Measurements from ENCODE around the gene ALDH1A3.

- no peak for TF ChIP-seq POLR2A (IDR thresholded peaks at IDR 0.05)
- no peak for TF ChIP-seq CTCF (IDR thresholded peaks at IDR 0.05)
Measured at GRCh38 chr15:100909565-100909964, 29.9 kb downstream of the ALDH1A3 start.
